ENCODE data around the gene CALML6.

The CALML6 gene

DNA sequence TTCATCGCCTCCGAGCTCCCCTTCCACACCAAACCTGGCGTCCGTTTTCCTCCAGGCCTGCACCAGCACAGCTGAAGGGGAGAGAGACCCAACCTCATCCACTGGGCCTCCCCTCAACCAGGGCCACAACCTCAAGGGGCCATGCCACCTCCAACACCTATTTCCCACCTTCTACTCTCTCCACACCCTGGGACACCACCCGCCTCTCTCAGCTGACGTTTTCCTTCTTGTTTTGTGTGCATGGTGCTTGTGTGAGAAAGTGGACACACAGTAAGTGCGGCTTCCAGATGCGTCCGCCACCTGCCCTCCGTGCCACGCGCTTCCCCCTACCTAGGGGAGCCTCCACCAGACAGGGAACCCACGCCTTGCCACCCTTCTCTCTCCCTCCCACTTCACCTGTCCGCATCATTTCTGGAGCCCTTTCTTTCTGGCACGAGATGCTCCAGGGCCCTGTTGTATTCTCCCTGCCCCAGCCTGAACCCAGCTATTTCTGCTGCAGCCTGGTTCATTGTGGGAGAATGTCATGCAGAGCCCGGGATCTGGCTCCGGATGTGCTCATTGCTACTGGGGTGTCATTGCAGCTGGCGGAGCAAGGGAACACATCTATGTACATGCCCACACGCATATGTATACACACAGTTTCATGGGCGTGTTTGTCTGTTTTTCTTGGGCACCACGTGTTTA lies 22.8 kb upstream of the CALML6 start:
- DNase-seq (ENCODE audit: low read depth in 2 of 2), result no peak

DNA sequence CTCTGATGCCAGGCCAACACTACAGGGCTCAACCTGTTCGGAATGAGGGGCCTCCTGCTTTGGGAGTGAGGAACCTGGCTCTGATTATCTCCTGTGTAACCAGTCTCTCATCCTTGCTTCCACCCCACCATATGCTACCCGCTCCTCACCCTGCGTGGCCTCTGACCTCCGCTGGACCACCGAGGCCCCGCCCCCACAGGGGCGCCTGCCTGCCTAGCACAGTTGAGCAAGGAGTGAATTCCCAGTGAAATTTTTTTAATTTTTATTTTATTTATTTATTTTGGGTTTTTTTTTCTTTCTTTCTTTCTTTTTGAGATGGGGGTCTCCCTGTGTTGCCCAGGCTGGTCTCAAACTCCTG lies 22.3 kb upstream of the CALML6 start:
- no peak for DNase-seq (ENCODE audit: low read depth in 2 of 2)

DNA sequence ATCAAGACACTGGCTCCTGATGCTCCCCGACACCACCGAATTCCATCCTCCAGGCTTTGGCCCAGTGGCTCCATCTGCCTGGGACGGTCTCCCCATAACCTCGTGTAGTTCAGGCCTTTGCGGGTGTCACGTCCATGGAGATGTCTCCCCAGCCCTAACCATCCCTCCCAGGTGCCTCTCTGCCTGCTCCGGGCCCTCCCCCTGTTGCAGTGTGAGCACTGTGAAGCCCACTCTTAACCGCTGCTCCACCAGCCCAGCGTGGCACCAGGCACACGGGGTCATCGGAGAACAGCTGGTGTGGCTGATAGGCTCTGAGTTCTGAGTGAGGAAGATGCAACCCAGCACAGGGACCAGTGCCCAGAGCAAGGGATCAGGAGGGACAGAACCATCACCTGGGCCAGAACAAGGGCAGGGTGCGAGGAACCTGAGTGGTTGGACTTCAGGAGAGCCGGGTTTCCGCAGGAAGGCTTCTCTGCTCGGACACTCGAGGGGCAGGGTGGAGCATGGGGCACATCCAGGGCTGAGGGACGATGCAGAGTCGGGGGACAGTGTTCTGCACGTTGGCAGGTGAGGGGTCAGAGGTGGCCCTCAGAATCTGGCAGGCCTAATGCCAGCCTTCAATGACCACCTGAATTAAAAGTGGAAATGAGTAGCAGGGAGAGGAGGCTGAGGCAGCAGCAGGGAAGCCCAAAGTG lies 21.6 kb upstream of the CALML6 start:
- no peak for DNase-seq (ENCODE audit: low read depth in 2 of 2)

DNA sequence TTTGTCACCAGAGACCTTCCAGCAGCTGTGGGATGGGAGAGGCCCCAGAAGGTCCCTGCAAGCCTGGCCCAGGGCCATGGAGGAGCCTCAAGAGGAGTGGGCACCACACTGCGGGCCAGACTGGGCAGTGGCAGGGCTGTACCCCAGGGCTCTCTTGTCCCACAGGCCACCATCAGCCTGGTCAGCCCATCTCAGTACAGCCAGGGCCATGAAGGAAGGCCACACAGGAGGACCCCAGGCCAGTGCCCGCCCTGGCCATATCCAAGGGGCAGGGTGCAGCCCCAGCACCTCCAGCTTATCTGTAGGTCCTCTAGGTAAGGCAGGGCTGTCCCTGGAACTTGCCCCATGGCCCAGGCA lies 21.1 kb upstream of the CALML6 start:
- no peak for DNase-seq (ENCODE audit: low read depth in 2 of 2)

DNA sequence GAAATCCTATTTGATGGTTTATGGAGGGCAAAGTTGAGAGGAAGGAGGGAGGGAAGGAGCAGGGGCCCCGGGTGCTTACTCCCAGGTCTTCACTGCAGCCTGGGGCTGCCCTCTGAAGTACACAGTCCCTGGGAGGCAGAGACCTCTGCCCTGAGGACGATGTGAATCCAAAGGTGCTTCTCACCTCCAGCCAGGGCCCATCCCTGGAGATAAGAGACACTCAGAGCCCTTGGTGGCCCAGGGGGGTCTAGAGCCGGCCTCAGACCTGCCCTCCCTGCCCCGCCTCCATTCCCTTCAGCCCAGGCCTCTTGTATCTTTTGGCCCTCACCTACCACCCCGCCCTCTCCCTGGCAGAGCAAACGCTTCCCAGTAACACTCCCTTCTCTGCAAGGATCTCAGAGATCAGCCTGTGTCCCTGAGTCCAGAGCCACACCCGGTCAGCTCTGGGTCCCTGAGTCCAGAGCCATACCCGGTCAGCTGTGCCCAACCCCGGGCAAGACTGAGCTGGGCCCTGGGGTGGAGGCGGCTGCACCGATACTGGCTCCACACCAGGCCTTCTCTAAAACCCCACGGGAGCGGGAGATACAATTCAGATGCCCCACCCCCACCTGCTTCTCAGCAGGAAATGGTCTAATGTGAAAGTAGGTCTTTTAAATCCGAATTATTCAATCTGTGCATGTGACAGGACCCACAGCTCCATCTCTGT lies 20.6 kb upstream of the CALML6 start:
- no peak for DNase-seq (ENCODE audit: low read depth in 2 of 2)

DNA sequence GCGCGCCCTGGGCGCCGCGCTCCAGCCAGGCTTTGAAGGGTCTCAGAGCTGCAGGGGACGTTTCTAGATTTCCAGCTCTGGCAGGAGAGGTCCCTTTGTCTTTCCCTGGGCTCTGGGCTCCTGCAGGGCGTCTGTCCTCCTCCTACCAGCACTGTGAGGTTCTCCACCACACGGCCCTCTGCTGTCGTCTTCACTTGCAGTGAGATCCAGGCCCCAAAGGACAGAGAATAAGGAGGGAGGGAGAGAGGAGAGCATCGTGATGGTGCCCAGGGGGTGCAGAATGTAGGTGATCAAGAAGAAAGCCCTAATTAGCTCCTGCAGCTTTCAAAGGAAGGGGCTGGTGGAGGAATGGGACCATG lies 20.0 kb upstream of the CALML6 start:
- DNase-seq (ENCODE audit: low read depth in 2 of 2), result no peak

DNA sequence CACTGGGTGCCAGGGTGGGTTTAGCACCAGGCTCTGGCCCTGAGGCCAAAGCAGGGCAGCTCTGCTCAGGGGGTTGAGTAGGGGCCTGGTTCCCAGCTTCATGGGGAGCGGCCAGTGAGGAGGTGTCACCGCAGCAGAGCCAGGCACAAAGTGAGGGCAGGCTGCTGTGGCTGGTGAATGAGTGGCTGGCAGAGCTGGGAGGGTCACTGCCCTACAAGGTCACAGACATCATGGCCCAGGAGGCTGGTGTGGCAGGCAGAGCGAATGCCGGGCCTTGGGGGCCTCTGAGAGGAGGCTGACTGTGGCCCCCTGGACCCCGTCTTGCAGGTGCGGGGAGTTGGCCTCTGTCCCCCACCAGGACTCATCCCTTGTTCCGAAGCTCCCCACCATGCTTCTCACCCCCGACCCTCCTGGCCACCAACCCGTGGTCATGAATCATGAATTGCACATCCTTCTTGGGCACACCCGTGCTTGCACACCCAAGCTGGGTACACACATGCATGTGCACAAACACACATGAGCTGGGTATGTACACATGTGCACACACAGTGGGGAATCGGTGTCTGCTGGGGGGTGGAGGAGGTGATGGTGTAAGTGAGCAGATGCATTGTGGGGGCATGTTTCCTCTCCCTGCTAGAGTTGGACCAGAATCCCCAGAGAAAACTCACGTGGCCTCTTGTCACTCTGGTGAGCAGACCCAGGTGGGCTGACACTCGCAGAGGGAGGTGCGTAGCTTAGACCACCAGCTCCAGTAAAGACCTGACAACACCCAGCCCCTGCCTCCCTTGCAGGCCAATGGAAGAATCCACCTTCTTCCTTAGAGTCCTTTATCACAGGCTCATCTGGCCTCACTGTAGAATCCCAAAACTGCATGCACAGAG lies 19.4 kb upstream of the CALML6 start:
- DNase-seq (ENCODE audit: low read depth in 2 of 2), result no peak

DNA sequence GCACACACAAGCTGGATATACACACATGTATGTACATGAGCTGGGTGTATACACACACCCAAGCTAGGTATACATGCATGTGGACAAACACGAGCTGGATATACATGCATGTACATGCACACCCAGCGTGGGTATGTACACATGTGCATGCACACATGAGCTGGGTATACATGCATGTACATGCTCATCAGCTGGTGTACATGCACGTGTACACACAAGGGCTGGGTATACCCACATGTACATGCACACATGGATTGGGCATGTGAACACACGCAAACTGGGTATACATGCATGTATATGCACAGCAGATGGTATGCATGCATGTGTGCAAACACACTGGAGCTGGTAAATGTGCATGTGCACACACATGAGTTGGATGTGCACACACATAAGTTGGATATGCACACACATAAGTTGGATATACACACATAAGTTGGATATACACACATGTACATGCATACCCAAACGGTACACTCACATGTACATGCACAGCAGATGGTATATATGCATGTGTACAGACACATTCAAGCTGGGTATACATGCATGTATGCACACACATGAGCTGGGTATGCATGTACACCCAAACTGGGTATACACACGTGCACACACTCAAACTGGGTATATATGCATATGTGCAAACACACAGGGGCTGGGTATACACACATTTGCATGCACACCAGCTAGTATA lies 16.7 kb upstream of the CALML6 start:
- DNase-seq (ENCODE audit: low read depth in 2 of 2), result no peak

DNA sequence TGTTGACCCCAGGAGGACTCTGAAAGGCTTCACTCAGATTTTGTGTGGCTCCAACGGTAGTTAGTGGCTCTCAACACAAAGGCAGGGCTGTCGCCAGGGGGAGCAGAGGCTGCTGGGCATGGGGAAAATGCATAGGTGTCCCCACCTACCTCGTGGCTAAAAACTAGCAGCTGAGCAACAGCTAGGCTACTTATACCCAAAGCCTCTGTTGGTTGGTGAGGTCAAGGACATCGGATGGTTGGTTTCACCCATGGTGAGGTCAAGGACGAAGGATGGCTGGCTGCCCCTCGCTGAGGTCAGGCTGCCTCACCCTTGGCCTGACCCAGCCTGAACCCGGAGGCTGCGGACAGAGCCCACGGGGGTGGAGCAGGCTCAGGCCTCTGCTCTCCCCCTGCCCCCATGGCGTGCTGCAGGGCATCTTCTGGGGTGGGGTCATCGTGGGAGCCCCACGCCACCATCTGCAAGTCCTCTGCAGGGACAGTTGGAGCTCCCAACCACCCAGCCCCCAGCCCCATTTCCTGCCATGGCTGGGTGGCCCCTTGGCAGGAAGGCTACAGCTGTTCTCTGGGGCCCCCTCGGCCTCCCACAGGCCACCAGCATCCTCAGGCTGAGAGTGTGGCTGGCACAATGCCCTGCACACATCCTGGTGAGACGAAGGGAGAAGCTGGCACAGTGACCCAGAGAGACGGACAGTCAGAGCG lies 15.6 kb upstream of the CALML6 start:
- no peak for DNase-seq (ENCODE audit: low read depth in 2 of 2)

DNA sequence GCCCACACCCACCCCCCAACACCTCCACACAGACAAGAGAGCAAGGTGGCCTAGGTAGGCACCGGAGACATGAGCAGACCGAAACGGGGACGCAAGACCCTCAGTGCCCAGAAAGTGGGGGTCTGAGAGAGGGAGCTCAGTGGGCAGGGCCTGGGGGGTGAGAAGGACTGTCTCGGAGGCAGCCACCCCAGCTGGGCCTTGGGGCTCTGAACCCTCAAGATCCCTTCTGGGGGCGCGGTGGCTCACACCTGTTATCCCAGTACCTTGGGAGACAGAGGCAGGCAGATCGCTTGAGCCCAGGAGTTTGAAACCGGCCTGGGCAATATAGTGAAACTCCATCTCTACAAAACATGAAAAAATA lies 15.1 kb upstream of the CALML6 start:
- no peak for DNase-seq (ENCODE audit: low read depth in 2 of 2)

DNA sequence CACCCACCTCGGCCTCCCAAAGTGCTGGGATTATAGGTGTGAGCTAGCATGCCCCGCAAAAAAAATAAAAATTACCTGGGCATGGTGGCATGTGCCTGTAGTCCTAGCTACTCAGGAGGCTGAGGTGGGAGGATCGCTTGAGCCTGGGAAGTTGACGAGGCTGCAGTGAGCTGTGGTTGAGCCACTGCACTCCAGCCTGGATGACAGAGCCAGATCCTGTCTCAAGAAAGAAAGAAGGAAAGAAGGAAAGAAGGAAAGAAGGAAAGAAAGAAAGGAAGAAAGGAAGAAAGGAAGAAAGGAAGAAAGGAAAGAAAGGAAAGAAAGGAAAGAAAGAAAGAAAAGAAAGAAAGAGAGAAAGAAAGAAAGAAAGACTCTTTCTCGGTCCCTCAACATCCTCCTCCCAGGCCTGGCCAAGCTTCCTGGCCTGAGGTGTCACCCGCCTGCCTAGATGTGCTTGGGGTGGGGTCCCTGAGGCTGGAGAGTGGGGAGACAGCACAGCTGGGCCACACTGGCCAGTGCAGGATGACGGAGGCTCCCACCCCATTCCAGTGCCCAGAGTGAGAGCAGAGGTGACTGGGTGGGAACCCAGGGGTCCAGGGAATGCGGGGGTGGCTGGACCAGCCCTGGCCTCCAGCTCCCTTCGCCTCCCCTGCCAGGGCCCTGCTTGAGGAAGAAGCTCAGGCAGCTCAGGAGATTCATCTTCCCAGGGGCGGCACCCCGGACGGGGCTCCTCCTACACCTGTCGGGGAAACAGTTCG lies 14.0 kb upstream of the CALML6 start:
- DNase-seq (ENCODE audit: low read depth in 2 of 2), result no peak

DNA sequence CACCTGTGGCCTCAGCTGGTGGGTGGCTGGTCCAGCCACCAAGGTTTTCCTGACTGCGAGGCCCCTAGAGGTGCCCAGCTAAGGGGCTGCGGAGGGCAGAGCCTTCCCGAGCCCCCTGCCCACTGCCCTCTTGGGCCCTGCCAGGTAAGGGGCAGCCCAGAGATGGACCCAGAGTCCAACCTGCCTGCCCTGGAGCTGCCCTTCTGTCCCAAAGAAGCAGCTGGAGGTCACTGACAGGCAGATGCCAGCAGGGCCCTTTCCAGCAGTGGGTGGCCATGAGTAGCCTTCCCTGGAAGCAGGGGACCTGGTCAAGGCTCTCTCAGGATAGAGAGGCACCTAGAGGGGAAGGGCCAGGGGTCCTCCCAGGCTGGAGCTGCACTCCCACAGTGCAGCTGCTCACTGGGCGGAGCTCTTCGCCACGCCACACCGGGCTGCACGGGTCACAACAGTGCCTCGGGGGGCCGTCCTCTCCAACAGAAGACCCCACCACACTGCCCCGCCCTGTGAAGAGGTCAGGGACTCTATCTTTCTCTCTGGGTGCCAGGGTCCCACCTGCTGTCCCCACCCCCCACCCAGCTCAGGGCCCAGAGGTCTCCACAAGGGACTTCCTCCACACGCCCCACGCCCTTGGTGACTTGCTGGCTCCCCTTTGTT lies 13.3 kb upstream of the CALML6 start:
- no peak for DNase-seq (ENCODE audit: low read depth in 2 of 2)

DNA sequence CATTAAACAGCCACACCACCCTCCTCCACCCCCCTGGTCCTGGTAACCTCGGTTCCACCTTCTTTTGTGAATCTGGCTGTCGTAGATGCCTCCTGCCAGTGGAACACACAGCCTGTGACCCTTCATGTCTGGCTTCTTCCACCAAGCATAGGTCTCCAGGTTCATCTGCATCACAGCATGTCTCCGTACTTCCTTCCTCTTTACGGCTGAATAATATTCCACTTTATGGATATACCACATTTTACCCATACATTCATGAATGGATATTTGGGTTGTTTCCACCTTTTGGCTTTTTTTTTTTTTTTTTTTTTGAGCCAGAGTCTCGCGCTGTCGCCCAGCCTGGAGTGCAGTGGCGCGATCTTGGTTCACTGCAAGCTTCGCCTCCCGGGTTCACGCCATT lies 11.8 kb upstream of the CALML6 start:
- no peak for DNase-seq (ENCODE audit: low read depth in 2 of 2)

DNA sequence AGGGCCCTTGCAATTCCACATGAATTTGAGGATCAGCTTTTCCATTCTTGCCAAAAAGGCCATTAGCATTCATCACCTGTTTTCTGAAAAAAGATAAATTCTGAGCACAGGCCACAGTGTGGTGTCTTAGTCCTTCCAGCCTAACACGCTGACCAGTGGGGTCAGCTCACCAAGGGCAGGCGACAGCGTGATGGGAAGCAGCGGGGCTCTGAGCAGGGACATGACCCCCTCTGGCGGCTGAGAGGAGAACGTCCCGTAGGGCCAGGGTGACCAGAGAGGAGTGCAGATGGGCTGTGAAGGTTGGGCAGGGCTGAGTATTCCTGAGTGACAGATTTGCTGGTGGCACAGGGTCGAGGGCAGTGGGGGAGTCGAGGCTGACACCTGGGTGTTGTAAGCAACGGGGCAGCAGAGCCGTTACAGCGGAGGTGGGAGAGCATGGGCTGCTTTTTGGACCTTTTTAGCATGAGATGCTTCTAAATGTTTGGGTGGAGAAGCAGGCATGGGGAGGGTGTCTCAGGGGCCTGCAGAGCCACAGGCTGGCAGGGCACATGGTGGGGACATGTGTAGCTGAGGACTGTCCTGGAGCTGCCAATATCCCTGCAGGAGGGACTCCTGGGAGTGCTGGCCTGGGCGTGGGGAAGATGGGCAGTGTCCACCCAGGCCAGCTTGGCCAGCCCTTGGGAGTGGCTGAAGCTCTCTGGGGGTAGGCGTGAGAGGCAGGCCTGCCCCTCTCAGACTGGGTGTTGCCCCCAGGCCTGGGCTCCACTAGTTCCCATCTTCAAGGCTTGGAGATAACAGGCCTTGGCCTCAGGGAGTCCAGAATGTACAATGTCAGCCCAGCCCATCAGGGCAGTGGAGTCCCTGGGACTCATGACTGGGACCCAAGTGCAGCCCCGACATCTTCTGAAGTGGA lies 8.6 kb upstream of the CALML6 start:
- peak in 1 of 2 donors; percentile 44 for DNase-seq (ENCODE audit: low read depth in 2 of 2)

DNA sequence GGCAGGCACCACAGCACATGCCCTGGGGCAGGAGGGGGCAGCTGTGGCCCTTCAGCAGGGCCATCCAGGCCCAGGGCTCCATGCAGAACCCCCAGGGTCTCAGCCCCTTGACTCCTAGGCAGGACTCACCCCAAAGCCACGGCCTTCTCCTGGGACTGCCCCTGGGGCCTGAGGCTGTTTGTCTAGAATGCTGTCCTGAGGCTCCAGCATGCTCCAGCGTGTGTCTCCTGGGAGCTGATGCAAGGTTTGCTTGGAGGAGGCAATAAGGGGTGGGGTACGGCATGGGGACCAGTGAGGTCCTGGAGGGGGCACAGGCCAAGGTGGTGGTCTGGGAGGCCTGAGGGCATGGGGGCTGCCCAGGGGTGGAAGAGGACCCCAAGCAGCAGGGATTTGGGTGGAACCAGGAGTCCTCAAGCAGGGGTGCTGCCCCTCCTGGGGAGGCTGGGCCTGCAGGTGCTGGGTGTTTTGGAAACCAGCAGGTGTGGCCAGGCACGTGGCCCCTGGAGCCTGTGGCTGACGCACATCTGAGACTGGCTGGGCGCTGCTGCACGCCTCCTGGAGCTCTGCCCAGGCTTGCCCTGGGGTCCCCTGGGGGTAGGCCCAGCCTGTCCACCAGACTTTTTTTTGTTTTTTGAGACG lies 7.8 kb upstream of the CALML6 start:
- DNase-seq (ENCODE audit: low read depth in 2 of 2), result no peak

DNA sequence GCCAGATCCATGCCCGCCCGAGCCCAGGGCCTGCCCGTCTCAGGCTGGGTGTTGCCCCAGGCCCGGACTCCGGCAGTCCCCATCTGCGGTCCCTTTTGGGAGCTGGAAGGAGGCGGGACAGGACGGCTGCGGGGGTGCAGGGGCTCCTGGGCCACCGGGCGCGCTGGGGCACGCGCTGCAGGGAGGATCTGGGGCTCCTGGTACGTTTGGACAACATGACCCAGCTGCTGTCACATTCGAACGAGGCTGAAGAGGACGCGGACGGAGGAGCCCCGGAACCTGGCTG lies 6.6 kb upstream of the CALML6 start:
- no peak for DNase-seq (ENCODE audit: low read depth in 2 of 2)

DNA sequence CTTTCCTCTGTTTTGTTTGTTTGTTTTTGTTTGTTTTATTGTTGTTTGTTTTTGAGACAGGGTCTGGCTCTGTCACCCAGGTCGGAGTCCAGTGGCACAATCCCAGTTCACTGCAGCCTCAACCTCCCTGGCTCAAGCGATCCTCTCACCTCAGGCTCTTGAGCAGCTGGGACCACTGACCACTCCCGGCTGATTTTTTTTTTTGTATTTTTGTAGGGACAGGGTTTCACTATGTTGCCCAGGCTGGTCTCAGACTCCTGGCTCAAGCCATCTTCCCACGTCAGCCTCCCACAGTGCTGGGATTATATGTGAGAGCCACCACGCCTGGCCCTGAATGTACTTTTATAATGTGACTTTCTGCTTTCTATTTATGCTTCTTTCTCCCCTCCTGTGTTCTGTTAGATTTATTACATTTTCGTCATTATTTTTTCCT lies 5.0 kb upstream of the CALML6 start:
- no peak for DNase-seq (ENCODE audit: low read depth in 2 of 2)

DNA sequence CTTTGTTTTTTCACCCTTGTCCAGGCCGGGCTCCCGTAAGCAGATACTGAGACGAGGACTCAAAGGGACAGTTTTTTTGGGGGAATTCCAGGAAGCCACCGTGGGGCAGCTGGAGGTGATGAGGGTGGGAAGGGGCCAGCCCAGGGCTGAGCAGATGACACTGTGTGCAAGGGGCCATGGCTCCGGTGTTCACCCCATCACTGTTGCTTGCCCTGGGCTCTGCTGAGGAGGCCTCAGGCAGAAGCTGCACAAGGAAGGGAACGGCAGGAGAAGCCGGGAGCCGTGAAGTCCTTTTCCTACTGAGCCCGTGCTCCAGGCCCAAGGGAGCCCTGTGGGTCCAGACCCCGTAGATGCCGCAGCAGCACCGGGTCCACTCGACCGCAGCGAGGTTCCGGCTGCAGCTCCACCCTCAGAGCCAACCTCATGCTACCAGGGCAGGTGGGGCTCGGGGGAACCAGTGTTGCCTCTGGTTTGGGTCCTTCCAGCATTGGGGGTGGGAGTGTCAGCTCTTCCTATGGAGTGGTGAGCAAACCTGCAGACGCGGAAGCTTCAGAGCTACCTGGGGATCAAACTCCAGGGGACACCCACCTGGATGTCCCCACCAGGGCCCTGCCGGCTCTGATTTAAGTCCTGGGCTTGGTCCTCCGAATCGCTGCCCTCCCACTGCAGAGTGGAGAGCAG lies 4.3 kb upstream of the CALML6 start:
- DNase-seq (ENCODE audit: low read depth in 2 of 2), result no peak

All from stimulated activated CD8-positive, alpha-beta memory T cell treated with anti-CD3 and anti-CD28 coated beads, Interleukin-7, amount 100 ng/mL, for 4 hours (primary cell).